ENCODE data around the gene SELENOW.

DNA sequence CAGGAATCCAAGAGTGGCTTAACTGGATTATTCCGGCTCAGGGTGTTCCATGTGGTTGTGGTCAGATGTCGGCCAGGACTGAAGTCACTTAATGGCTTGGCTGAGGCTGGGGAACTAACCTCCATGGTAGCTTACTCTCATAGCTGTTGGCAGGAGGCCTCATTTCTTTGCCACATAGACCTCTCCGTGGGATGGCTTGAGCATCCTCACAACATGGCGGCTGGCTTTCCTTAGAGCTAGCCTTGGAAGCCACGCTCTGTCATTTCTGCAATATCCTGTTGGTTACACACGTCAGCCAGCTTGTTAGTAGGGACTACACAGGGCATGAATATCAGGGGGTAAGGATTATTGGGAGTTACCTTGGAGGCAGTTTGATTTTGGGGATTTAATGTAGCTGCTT is 48.3 kb downstream of the SELENOW start:
- no peak for TF ChIP-seq EZH2phosphoT487 (conservative IDR thresholded peaks at IDR 0.05; ENCODE audit: low read length)
- TF ChIP-seq, protein P1, sequence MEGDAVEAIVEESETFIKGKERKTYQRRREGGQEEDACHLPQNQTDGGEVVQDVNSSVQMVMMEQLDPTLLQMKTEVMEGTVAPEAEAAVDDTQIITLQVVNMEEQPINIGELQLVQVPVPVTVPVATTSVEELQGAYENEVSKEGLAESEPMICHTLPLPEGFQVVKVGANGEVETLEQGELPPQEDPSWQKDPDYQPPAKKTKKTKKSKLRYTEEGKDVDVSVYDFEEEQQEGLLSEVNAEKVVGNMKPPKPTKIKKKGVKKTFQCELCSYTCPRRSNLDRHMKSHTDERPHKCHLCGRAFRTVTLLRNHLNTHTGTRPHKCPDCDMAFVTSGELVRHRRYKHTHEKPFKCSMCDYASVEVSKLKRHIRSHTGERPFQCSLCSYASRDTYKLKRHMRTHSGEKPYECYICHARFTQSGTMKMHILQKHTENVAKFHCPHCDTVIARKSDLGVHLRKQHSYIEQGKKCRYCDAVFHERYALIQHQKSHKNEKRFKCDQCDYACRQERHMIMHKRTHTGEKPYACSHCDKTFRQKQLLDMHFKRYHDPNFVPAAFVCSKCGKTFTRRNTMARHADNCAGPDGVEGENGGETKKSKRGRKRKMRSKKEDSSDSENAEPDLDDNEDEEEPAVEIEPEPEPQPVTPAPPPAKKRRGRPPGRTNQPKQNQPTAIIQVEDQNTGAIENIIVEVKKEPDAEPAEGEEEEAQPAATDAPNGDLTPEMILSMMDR (IDR thresholded peaks at IDR 0.05; ENCODE audit: insufficient read depth, low read length, poor library complexity, severe bottlenecking), result no peak

Data from SU-DHL-6 (cell line).